HUDEP-2 (cell line): ENCODE results near the gene TUBA1C.
"Not testable (repeated sequence)": the region's sequence is repeated elsewhere in the genome, so short reads cannot be mapped to it uniquely, and the experiment has no call there.

Experiments used
- DNase-seq, 76 experiments: peaks; one replicate each; lab custom pipeline; 2025; ENCODE audit not compliant: unreplicated experiment in 76 of 76; lab: John Stamatoyannopoulos, UW

Gene TUBA1C

DNA sequence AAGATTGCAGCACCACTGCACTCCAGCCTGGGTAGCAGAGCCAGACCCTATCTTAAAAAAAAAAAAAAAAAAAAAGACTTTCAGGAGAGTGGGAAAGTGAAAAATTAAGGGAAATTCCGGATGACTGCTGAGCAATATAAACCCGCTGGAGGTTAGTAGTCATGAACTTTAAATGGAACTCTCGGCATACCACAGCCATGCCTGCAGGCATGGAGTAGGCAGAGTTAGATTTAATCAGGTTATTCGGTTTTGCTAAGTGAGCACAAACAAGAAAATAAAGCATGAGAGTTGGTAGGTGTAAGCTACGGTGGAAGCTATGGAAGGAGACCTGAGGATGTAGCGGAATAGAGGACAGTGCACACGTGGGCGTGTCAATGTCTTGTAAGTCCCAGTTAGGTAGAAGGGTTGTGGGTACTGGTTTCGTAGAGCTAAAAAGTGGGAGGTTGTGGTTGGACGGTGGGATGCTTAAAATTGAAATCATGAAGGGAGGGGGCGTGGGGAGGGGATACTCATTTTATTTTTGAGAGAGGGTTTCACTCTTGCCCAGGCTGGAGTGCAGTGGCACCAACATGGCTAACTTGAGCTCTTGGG, 11.8 kb upstream of the TUBA1C start:
- DNase-seq: no peak

DNA sequence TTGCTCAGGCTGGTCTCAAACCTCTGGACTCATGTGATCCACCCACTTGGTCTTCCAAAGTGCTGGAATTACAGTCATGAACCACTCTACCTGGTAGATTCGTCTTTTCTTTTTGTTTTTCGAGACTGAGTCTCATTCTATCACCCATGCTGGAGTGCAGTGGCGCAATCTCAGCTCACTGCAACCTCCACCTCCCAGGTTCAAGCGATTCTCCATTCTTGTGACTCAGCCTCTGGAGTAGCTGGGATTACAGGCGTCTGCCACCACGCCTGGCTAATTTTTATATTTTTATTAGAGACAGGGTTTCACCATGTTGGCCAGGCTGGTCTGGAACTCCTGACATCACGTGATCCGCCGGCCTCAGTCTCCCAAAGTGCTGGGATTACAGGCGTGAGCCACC, 9.4 kb upstream of the TUBA1C start:
- DNase-seq: not testable (repeated sequence)

DNA sequence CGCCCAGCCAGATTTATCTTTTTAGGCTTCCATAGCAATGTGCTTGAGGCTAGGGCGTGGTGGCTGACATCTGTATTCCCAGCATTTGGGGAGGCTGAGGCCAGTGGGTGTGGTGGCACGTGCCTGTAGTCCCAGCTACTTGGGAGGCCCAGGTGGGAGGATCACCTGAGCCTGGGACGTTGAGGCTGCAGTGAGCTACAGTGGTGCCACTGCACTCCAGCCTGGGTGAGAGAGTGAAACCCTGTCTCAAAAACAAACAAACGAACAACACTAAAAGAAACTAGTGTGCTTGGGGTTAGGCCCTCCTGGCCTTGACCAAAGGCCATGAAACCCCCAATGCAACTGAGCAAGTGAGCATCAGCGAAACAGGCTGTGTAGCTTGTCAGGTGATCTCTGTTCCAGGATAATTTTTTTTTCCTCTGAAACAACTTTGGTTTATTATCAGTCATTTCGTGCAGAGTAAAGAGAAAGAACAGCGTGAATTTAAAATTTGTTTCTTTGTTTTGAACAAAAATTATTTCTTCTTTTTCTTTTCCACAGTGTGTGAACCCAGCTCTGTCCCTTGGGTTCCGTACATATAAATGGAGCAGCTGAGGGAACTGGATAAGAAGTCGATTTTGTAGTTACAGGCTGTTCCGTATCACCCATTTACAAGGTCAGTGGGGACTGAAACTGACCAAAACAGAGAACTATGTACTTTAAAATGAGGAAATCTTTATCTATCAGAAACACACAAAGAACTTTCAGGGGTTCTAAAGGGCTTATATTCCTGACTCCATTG, 8.8 kb upstream of the TUBA1C start:
- no peak for DNase-seq

DNA sequence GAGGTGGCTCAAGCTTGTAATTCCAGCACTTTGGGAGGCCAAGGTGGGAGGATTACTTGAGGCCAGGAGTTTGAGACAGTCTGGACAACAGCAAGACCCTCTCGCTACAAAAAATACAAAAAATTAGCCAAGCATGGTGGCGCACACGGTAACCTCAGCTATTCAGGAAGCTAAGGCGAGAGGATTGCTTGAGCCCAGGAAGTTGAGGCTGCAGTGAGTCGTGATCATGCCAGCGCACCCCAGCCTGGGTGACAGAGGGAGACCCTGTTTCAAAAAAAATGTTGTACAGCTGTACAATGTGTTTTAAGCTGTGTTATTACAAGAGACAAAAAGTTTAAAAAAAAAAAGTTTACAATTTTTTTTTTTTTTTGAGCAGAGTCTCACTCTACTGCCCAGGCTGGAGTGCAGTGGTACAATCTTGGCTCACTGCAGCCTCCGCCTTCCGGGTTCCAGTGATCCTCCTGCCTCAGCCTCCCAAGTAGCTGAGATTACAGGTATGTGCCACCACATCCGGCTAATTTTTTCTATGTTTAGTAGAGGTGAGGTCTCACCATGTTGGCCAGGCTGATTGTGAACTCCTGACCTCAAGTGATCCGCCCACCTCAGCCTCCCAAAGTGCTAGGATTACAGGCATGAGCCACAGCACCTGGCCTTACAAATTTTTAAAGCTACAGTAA, 7.2 kb upstream of the TUBA1C start:
- not testable (repeated sequence) for DNase-seq

DNA sequence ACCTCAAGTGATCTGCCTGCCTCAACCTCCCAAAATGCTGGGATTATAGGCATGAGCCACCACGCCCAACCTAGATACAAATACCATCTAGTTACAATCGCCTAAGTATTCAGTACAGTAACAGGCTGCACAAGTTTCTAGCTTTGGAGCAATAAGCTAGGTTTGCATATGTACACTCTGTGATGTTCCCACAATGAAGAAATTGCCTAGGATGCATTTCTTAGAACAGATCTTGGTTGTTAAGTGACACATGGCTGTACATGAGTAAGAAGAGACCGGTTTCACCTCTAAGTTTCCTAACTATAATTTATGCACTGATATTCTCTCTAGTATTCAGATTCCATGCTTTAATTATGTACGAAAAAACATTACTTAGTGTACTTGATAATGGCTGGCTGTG, 5.4 kb upstream of the TUBA1C start:
- no peak for DNase-seq

DNA sequence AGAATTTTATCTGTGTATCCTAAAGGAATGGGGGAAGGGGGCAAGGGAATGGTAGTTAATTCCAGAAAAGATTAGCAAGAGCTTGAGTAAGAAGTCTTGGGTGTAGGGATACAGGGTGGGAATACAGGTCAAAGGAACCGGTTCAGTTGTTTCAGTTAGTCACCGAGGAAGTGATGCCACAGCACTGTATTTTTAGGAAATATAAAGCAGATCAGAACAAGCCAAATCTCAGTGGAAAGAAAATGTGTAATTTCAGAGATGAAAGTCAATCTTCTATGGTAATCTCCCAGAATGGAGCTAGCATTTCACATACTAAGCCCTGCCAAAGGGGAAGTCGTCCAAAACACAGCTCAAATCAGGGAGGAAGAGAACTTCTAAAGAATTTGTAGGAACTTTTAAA, 4.7 kb upstream of the TUBA1C start:
- no peak for DNase-seq

DNA sequence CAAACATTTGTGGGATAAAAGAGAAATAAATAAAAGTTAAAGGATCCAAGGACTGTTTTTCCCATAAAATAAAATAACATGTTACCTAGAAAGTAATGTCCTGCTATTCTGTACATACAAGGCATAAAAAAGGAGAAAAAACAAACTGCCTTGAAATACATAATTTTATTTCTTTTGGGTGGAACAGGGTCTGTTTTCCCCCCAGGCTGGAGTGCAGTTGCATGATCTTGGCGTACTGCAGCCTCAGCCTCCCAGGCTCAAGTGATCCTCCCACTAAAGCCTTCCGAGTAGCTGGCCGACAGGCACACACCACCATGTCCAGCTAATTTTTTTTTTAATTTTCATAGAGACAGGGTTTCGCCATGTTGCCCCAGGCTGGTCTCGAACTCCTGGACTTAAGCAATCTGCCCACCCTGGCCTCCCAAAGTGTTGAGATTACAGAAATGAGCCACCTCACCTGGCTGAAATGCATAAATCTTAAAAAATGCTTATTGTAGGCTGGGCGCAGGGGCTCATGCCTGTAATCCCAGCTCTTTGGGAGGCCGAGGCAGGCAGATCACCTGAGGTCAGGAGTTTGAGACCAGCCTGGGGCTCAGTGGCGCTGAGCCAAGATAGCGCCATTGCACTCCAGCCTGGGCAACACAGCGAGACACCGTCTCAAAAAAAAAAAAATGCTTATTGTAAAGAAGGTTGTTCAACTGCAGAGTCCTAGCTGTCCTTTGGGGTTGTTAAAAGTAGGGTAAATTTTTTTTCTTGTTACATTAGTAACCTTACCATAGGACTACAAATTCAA, 4.1 kb upstream of the TUBA1C start:
- no peak for DNase-seq

DNA sequence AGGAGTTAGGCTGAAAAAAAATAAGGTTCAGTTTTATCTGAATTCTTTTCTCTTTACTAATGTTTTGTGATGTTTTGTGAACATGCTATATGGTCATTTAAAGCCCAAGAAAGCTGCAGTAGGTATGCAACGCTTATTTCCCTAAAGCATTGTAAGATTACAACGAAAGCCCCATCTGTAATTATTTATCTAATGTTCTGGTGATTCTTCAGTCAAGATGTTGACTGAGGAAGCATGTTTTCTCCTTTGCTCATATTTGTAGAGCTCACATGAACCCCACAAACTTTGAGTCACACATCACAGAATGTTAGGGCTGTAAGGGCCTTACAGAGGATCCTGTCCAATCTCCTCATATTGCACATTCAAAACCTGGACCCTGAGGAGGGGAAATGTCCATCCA, 3.2 kb upstream of the TUBA1C start:
- DNase-seq: no peak

DNA sequence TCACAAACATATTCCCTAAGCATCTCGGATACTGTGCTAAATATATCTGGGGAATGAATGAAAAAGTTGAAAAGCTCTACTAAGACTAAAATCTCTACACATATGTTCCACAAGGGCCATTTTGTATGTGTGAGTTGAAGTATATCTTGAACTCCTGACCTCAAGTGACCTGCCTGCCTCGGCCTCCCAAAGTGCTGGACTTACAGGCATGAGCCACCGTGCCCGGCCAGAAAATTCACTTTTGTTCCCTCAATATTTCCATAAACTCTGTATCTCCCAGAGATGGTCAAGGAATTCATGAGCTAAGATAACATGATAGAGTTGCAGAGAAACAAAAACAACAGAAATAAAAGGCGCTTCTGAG, 1.5 kb upstream of the TUBA1C start:
- no peak for DNase-seq

DNA sequence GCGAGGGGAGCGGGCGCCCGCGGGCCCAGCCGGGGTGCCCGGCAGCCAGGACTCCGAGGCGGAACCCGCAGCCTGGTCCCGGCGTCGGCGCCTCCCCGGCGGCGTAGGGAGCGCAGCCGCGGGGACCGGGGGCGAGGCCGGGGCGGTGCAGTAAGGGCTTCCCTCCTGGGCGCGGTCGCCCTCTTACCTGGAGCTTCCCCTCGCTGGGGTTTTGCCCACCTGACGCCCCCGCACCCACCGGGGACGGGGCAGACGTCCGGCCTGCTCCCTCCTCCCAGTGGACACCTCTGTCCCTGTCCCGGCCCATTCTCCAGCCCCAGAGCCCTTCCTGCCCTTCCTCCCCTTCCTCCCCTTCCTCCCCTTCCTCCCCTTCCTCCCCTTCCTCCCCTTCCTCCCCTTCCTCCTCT, 413 bp upstream of the TUBA1C start:
- peak in 13 of 76 experiments; percentile 22 to 67 (median 47) for DNase-seq

DNA sequence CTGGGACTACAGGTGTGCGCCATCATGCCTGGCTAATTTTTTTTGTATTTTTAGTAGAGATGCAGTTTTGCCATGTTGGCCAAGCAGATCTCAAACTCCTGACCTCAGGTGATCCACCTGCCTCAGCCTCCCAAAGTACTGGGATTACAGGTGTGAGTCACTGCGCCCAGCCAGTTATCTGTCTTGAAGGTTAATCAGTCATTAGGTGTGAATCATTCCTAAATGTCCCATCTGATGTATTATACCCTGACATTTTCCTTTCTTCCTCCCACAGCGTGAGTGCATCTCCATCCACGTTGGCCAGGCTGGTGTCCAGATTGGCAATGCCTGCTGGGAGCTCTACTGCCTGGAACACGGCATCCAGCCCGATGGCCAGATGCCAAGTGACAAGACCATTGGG, 4.3 kb downstream of the TUBA1C start:
- DNase-seq: not testable (repeated sequence)

DNA sequence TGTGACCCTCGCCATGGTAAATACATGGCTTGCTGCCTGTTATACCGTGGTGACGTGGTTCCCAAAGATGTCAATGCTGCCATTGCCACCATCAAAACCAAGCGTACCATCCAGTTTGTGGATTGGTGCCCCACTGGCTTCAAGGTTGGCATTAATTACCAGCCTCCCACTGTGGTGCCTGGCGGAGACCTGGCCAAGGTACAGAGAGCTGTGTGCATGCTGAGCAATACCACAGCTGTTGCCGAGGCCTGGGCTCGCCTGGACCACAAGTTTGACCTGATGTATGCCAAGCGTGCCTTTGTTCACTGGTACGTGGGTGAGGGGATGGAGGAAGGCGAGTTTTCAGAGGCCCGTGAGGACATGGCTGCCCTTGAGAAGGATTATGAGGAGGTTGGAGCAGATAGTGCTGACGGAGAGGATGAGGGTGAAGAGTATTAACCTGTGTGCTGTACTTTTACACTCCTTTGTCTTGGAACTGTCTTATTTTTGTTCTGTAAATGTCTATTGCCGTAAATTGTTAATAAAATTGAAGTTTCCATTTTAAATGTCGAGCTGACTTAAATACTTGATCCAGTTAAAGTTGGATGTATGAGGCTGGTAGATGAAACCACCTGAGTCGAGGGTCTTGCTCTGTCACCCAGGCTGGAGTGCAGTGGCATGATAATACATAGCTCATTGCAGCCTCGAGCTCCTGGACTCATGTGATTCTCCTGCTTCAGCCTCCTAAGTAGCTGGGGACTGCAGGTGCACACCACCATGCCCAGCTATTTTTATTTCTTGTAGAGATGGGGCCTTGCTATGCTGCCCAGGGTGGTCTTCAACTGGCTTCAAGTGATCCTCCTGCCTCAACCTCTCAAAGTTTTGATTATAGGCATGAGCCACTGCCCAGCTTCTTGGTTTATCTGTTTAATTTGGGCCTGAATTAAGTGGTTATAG, 8.2 kb downstream of the TUBA1C start:
- no peak for DNase-seq

DNA sequence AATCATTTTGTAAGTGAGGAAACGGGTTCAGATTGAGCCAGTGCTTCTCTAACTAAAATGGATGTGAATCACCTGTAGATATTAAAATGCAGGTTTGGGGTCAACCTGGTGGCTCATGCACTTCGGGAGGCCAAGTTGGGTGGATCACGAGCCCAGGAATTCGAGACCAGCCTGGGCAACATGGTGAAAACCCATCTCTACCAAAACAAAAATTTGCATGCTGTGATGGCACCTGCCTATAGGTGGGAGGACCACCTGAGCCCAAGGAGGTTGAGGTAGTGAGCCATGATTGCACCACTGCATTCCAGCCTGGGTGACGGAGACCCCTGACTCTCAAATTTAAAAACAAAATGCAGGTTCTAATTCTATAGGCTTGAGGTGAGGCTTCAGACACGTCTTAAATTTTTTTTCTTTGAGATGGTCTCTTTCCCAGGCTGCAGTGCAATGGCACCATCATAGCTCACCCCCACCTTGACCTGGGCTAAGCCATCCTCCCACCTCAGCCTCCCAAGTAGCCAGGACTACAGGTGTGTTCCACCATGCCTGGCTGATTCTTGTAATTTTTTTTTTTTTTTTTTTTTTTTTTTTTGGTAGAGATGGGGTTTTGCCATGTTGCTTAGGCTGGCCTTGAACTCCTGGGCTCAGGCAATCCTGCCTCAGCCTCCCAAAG, 9.0 kb downstream of the TUBA1C start:
- DNase-seq: no peak

DNA sequence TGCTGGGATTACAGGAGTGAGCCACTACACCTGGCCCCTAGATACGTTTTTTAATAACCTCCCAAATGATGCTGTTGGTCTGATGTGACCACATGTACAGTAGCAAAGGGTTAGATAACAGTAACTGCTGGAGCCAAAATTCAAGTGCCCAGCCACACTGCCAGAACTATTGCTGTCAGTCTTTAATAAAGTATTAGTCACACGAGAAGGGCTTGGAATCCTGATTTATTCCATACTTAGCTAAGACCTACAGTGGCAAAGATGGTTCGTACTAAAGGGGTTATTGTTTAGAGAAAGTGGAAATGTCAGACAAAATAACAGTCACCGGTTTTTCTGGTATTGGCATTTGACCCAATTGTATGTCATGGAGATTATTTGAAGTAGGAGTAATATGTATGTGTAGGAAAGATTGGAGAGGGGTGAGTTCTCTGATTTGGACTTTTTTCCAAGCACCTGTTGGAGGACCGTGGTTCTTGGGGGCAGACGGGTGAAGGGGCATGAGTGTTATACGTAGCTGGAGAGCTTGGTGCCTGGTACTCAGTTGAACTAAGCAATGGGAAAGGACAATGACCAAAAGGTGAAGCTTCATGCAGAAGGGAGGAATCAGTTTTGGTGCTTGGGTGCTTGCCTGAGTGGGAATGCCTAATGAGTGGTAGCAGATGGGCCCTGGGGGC, 9.7 kb downstream of the TUBA1C start:
- no peak for DNase-seq

DNA sequence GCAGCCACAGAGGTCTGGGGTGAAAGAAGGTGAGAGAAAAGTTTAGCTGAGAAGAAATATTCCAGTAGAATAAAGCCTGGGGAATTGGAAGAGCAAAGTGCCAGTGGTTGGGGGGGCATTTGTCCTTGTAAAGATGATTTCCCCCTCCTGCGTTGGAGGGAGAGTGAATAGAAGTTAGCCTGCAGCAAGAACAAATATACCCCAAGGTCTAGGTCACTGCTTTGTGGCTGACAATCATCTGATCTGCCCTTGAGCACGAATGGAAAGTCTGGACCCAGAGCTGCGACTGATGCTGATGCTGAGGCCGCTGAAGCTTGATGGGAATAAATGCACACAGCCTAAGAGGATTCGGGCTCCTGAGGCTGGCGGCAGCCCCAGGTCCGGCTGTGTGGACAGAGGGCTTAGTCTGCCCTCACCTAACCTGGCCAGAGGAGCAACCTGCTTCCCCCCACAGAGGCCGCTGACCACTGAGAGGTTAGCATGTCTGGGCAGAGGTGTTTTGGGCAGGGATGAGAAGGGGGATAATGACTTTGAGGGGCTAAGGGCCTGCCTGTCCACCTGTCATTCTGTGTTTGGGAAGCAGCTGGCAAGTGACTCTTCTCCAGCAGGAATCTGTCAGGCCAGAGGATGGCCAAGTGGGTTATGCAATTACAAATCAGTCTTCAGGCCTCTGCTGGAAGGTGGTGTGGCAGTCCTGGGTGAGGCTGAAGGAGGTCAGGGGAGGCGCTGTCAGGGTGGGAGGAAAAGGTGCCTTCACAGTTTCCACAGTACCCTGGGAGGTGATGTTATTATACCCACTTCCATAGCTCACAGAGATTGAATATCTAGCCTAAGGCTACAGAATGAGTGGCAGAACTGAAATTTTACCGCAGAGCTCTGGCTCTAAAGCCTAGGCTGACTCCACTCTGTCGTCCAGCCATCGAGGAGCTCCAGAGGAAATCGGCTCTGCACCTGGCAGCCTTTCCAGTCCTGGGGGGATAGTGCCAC, 11.7 kb downstream of the TUBA1C start:
- no peak for DNase-seq

DNA sequence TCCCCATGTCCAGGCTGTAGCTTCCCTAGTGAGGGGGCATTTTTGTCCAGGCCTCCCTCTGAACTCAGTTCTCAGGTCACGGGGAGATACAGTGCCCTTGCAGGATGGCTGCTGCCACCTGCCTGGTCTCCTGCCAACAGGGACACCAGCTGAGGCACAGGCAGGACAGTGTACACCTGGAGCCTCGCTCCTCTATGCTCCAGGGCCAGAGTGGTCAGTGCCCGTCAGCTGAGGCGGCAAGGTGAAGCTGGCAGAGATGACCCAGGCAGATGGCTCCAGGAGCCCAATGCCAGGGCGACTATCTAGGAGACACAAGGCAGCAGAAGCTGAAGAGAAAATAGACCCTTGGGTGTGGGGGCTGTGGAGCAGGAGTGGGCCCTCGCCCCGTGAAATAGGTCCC, 12.6 kb downstream of the TUBA1C start:
- DNase-seq: no peak

DNA sequence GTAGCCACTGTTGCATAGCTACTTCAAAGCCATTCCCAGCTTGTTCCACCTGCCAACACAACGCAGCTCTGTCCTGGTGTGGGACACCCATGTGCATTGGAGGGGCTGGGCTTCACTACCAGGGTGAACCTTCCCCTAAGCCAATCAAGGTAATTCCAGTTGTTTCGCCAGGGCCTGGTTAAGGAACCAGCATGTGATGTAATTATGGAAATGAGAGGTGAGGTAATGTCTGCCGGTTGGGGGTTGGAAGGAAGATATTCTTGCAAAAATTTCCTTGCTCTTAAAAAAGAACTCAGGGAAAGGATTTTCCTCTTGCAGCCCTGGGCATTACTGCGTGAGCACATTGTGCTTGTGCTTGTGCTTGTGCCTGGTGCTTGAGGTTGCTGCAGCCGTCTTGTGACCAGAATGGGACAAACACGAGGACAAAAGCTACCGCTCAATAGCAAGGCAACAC, 14.9 kb downstream of the TUBA1C start:
- no peak for DNase-seq

DNA sequence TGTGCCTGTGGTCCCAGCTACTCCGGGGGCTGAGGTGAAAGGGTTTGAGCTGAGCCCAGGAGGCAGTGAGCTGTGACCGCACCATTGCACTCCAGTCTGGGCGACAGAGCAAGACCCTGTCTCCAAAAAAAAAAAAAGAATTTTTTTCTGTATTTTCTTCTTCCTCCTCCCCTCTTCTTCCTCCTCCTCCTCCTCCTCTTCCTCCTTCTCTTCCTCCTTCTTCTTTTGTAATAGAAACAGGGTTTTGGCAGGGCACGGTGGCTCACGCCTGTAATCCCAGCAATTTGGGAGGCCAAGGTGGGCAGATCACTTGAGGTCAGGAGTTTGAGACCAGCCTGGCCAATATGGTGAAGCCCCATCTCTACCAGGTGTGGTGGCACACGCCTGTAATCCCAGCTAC, 15.7 kb downstream of the TUBA1C start:
- DNase-seq: not testable (repeated sequence)
